ENCODE measurements around the gene HACE1.

- TF ChIP-seq CTCF (conservative IDR thresholded peaks at IDR 0.05; ENCODE audit: low read length) (no peak), EZH2phosphoT487 (IDR thresholded peaks at IDR 0.05; ENCODE audit: borderline replicate concordance) (no peak)
These were observed 16.5 kb downstream of the HACE1 start for GRCh38 chr6:104843229-104843628.

Measured in Loucy (cell line).